Measurements from ENCODE around the gene ABCF3. TPM values are rescaled to one million over a fixed set of nuclear protein-coding genes. Genes with fewer than 3 reads are reported as not detected.

The ABCF3 gene
- total RNA-seq, 1 experiment from 2014 or later, result 62.7 TPM

DNA sequence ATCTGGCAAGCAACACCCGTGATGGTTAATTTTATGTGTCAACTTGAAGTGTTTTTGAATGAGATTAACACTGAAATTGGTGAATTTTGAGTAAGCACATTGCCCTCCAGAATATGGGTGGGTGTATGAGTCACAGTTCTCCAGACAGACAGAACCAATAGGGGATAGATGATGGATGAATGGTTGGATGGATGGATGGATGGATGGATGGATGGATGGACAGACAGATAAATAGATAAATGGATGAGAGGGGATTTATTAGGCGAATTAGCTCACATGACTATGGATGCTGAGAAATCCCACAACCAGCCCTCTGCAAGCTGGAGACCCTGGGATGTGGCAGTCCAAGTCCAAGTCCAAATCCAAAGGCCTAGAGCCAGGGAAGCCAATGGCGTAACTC lies 37.9 kb downstream of the ABCF3 start:
- intact Hi-C loops (cut with micrococcal nuclease), result no loop called here
- no peaks in the 10 kb centered on the region for H3K4me1 Mint-ChIP-seq (ENCODE audit: insufficient read depth, unreplicated experiment)
- no peak overlapping the region for H3K4me3 Mint-ChIP-seq (ENCODE audit: unreplicated experiment)
- no peaks in the 10 kb centered on the region for H3K36me3 Mint-ChIP-seq (ENCODE audit: insufficient read depth, unreplicated experiment)
- no peak overlapping the region for H3K27ac Mint-ChIP-seq (ENCODE audit: low read depth, unreplicated experiment)
- POLR2A ChIA-PET, result no interaction called here
- CTCF ChIA-PET, result interaction anchor here (0.6 to 0.7 kb wide), 2 partner anchors 19 to 282 kb away, joined by 3 read pairs; no protein-coding TSS in a partner anchor
- no peak for TF ChIP-seq CTCF (IDR thresholded peaks at IDR 0.05; ENCODE audit: unreplicated experiment)
- H3K9me3 Mint-ChIP-seq (ENCODE audit: unreplicated experiment), result no peaks in the 10 kb centered on the region
- H3K27me3 Mint-ChIP-seq (ENCODE audit: insufficient read depth, unreplicated experiment), result peaks cover 42% of the 10 kb centered on the region
- no TSS peak for BruUV-seq (replicated peaks)
- no peak for DNase-seq (ENCODE audit: unreplicated experiment)

DNA sequence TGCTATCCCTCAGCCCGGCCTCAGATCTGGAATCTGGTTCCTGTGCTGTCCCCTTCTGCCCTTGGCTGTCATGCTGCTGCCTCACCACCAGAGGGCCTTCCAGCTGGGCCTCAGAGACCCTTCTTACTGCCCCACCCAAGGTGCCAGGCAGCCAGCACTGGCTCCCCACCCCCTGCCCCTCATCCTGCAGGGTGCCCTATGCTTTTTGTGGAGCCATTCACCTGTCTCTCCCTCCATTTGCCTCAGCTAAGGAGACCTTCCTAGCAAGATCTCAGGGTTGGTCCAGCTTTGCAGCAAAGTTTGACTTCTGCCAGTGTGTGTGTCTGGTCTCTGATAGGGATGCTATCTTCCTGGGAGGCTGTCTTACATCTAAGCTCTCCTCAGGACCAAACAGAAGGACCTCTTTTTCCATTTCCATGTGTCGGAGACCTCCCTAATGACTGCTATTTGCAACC lies 41.5 kb downstream of the ABCF3 start:
- Mint-ChIP-seq H3K4me3 (ENCODE audit: unreplicated experiment) (no peak overlapping the region), H3K9me3 (ENCODE audit: unreplicated experiment) (no peaks in the 10 kb centered on the region), H3K36me3 (ENCODE audit: insufficient read depth, unreplicated experiment) (no peaks in the 10 kb centered on the region), H3K27ac (ENCODE audit: low read depth, unreplicated experiment) (no peak overlapping the region), H3K27me3 (ENCODE audit: insufficient read depth, unreplicated experiment) (peaks cover 58% of the 10 kb centered on the region), H3K4me1 (ENCODE audit: insufficient read depth, unreplicated experiment) (peaks cover 6% of the 10 kb centered on the region)
- ChIA-PET POLR2A (interaction anchor here (0.6 to 1.4 kb wide), 3 partner anchors 41 to 53 kb away, joined by 3 read pairs; partner anchors contain the start of gene ABCF3), CTCF (interaction anchor here (0.6 to 3.5 kb wide), 20 partner anchors 9 to 332 kb away, joined by 3 to 25 read pairs (median 5); no protein-coding TSS in a partner anchor)
- peak; percentile 93 for TF ChIP-seq CTCF (IDR thresholded peaks at IDR 0.05; ENCODE audit: unreplicated experiment)
- no TSS peak for BruUV-seq (replicated peaks)
- intact Hi-C loops (cut with micrococcal nuclease), result loop anchor here (1.0 kb wide), 1 partner anchor 23 kb away; no protein-coding TSS in a partner anchor
- DNase-seq (ENCODE audit: unreplicated experiment), result peak; percentile 47

- Mint-ChIP-seq H3K4me3 (ENCODE audit: unreplicated experiment) (peak overlapping the region; percentile 58), H3K4me1 (ENCODE audit: insufficient read depth, unreplicated experiment) (peaks cover 6% of the 10 kb centered on the region), H3K36me3 (ENCODE audit: insufficient read depth, unreplicated experiment) (no peaks in the 10 kb centered on the region), H3K27ac (ENCODE audit: low read depth, unreplicated experiment) (no peak overlapping the region), H3K27me3 (ENCODE audit: insufficient read depth, unreplicated experiment) (peaks cover 58% of the 10 kb centered on the region), H3K9me3 (ENCODE audit: unreplicated experiment) (no peaks in the 10 kb centered on the region)
- CTCF ChIA-PET, result interaction anchor here (0.6 to 3.5 kb wide), 17 partner anchors 9 to 1035 kb away, joined by 3 to 25 read pairs (median 5); no protein-coding TSS in a partner anchor
- intact Hi-C loops (cut with micrococcal nuclease), result no loop called here
- BruUV-seq (replicated peaks), result no TSS peak
- POLR2A ChIA-PET, result interaction anchor here (1.1 to 1.4 kb wide), 2 partner anchors 42 to 43 kb away, joined by 3 read pairs; partner anchors contain the start of gene ABCF3
- TF ChIP-seq CTCF (IDR thresholded peaks at IDR 0.05; ENCODE audit: unreplicated experiment), result no peak
- DNase-seq (ENCODE audit: unreplicated experiment), result no peak
Measured at GRCh38 chr3:184228376-184229137, 42.6 kb downstream of the ABCF3 start.

DNA sequence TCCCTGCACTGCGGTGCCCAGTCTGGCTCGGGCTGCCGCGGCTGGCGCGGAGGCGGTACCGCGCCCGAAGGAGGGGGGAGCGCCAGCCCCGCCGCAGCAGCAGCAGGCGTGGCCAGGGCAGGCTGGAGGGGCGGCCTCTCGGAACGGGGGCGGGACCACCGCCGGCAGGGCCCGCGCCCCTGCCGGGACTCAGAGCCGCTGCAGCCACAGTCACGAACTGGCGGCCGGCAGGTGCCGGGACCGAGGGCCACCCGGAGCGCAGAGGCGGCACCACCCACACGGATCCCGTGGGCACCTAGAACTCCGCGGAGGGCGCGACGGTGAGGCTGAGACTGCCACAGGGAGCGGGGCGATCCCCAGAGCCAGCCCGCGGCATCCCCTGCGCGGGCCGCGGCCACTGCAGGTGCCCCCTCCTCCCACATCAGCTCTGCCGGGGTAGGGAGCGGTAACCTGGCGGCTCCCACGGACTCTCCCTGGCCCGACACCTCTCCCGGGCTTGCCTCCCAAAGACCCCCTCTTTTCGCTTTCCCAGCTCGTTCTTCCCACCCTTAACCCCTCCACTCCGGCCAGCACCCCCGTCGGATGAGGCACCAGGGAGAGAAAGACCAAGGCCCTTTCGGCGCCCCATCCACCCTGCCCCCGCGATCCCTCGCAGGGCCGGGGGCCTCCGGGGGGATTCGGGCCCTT lies 43.5 kb downstream of the ABCF3 start, which contains the start of gene VWA5B2:
TSS of gene VWA5B2 (plus strand) at position 192 of the 687 bp plus-strand sequence. CDS start 944 bp downstream, outside the sequence.
- TF ChIP-seq CTCF (IDR thresholded peaks at IDR 0.05; ENCODE audit: unreplicated experiment), result no peak
- peak; percentile 49 for DNase-seq (ENCODE audit: unreplicated experiment)
- Mint-ChIP-seq H3K27ac (ENCODE audit: low read depth, unreplicated experiment) (no peak within 1 kb of the TSS), H3K9me3 (ENCODE audit: unreplicated experiment) (no peaks in the 10 kb centered on the region), H3K27me3 (ENCODE audit: insufficient read depth, unreplicated experiment) (peaks cover 58% of the 10 kb centered on the region), H3K4me1 (ENCODE audit: insufficient read depth, unreplicated experiment) (peaks cover 12% of the 10 kb centered on the region), H3K36me3 (ENCODE audit: insufficient read depth, unreplicated experiment) (no peaks in the 10 kb centered on the region), H3K4me3 (ENCODE audit: unreplicated experiment) (peak within 1 kb of the TSS; percentile 58)
- intact Hi-C loops (cut with micrococcal nuclease), result no loop called here
- no TSS peak for BruUV-seq (replicated peaks)
- CTCF ChIA-PET, result interaction anchor here (0.6 to 1.2 kb wide), 3 partner anchors 11 to 60 kb away, joined by 3 to 4 read pairs (median 3); no protein-coding TSS in a partner anchor
- POLR2A ChIA-PET, result interaction anchor here (1.0 kb wide), 1 partner anchor 13 kb away, joined by 3 read pairs; no protein-coding TSS in a partner anchor

Measured in MCF 10A (cell line).